Sciatic nerve (tissue), 2 donors: ENCODE data around the gene BNIPL. TPM values are rescaled to one million over a fixed set of nuclear protein-coding genes. Genes with fewer than 3 reads are reported as not detected.

Experiments
- ATAC-seq: fragments of 200-7000 bp; cut with Tn5 transposase; one replicate; pipeline ENCODE4 v1.9.1; 2020; ENCODE audit warnings: mild to moderate bottlenecking, moderate library complexity
- DNase-seq: peaks from one replicate; pipeline ENCODE4 v3.0.0-alpha.2; 2020; ENCODE audit warnings: low spot score
- intact Hi-C: fragments of 100-400 bp; cut with DNase I; formaldehyde crosslinking; loops from one replicate; pipeline ENCODE4 v1.14.2; 2022
- total RNA-seq: library from RNA; stranded (reverse); fragmentation: NEBNext Ultra II Directional; extraction: Animal tissue kit (Norgen Biotek cat#: 25700); gene quantifications from one replicate; pipeline ENCODE4 v1.2.1, GENCODE V29; 2021
- donor health status: DM: no; HTN: no; CAD: no.
- donor health status: DM: no; HTN: no; CAD: no.

BNIPL gene
- 0.22 TPM for total RNA-seq

- intact Hi-C loops, result no loop called here
- no peak for ATAC-seq
- no peak for DNase-seq
These were observed at the start of gene BNIPL for GRCh38 chr1:151036356-151036755. TSS of gene BNIPL (plus strand) at chr1:151036586. CDS start at chr1:151036726, 140 bp downstream.

- intact Hi-C loops, result no loop called here
- DNase-seq (no peak), ATAC-seq (no peak)
These were observed 48.5 kb upstream of the BNIPL start for GRCh38 chr1:150987924-150988323.

- no peak for ATAC-seq
- intact Hi-C loops, result no loop called here
- no peak for DNase-seq
These were observed 43.8 kb upstream of the BNIPL start for GRCh38 chr1:150992626-150993025.

DNA sequence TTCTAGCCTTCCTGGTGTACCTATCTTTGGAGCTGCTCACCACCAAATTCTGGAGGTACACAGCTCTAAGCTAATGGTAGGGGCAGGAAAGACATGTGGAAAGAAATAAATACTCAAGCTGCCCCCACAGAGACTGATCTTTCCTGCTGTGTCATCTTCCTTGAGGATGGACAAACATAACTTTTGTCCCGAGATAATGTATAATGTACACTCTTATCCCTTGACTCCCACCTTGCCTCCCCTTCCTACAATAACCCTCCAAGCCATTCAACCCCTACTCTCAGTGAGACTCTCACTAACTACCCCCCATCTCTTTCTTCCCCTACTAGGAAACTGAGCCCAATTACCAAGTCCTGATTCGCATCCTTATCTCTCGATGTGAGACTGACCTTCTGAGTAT is 42.1 kb upstream of the BNIPL start:
- intact Hi-C loops, result no loop called here
- ATAC-seq (no peak), DNase-seq (no peak)

- peak; percentile 46 for ATAC-seq
- intact Hi-C loops, result no loop called here
- no peak for DNase-seq
These were observed 40.9 kb upstream of the BNIPL start for GRCh38 chr1:150995460-150995859.

DNA sequence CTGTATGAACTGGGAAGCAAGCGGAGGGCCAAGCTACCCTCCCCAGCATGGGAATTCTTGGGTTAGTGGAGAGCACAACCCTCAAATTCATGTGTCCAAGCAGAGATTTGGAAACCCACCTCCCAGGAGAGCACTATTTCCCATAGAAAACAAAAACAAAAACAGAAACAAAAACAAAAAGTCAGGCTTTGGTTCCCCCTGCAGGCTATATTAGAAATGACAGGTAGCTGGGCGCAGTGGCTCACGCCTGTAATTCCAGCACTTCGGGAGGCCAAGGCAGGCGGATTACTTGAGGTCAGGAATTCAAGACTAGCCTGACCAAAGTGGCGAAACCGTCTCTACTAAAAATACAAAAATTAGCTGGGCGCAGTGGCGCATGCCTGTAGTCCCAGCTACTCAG is 40.5 kb upstream of the BNIPL start:
- ATAC-seq (peak; percentile 78), DNase-seq (no peak)
- intact Hi-C loops, result no loop called here

DNA sequence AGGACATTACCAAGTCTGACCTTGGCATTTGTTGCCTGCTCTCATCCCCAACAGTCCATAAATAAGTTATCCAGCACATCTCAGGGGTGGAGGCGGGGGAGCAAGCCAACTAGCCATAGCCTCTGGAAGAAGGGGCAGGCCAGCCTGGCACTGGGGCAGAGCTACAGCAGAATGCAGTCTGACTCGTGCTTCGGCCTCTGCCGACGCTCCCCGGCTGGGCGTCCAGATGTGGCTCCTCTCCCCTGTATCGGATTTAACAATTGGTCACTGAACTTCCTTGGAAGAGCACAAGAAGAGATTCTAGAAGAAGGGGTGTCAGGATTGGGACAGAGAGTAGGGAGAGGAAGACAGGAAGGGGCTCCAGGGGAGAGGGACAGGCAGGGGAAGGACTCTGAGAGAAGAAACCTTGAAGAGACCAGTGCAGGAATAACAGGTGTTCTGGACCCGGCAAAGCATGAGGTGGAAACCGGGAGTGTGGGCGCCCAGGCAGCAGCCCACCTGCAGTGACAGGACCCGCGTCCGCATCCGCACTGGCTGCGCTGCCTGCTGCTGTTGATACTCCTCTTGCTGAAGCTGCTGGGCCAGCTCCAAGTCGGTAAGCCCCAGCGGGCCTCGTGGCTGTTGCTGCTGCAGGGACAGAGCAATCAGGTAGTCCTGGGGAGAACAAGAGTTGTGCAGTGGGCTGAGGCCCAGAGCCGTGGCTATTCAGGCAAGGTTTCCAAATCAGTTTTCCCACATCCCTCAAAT is 39.1 kb upstream of the BNIPL start:
- intact Hi-C loops, result no loop called here
- DNase-seq (no peak), ATAC-seq (no peak)

GRCh38 chr1:150997949-150998348 is 38.4 kb upstream of the BNIPL start:
- intact Hi-C loops, result no loop called here
- no peak for DNase-seq
- no peak for ATAC-seq

GRCh38 chr1:150999051-150999674 is 37.2 kb upstream of the BNIPL start:
- ATAC-seq (no peak), DNase-seq (no peak)
- intact Hi-C loops, result no loop called here

DNA sequence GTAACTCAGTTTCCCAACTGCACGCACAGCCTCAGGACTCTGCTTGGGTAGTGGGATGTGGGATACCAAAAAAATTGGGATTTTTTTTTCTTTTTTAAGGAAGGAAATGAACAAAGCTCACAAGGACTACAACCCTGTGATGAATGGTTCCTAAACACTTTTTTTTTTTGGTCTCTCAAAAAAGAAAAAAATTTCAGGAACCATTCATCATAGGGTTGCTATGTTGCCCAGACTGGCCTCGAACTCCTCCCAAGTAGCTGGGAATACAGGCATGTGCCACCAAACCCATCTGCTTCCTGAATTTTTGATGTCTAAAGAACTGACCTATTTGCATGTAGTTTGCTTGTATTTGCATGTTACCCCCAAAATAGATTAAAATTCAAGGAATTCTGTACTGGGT is 36.5 kb upstream of the BNIPL start:
- ATAC-seq, result no peak
- intact Hi-C loops, result no loop called here

DNA sequence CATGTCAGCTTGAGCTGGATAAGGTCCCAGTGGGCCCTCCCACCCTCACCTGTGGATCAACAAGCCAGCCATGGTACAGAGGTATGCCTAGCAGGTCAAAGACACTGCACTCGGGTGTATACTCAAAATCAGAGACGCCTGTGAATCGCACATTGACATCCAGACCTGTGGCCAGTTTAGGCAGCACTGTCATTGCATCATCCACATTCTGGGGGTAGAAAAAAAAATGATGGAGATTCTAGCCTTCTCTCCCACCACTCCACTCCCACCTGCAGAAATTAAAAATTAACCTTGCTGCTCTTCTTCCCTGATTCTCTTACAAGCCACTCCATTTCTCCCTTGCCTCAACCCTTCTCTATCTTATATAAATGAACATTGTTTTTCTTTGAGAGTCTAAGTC is 36.0 kb upstream of the BNIPL start:
- ATAC-seq, result no peak
- intact Hi-C loops, result no loop called here

More for the DNA sequence above, 36.5 kb upstream of the BNIPL start:
- DNase-seq, result no peak

GRCh38 chr1:151001602-151002001 is 34.8 kb upstream of the BNIPL start:
- DNase-seq (no peak), ATAC-seq (no peak)
- intact Hi-C loops, result no loop called here

More for the DNA sequence above, 36.0 kb upstream of the BNIPL start:
- DNase-seq, result no peak

GRCh38 chr1:151002051-151002450 is 34.3 kb upstream of the BNIPL start:
- no peak for ATAC-seq
- no peak for DNase-seq
- intact Hi-C loops, result no loop called here

DNA sequence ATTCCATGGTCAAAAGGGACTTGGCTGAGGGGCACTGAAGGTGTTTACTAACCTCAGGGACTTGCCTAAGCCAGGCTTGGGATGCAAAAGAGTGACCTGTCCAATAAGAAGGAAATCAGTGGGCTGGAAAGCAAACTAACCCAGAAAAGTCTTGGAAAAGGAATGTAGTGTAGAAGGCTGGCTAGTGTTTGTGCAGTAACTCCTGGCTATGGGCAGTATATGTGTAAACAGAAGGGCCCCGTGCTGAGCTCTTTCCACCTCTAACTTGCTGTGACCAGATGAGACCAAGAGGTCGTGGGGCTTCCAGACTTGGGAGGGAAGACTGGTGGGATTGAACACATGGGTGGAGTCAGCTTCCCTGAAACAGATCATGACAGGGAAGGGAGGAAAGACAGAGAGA is 33.8 kb upstream of the BNIPL start:
- DNase-seq, result no peak
- intact Hi-C loops, result loop anchor here (1.0 kb wide), 1 partner anchor 45 kb away; no protein-coding TSS in a partner anchor
- no peak for ATAC-seq

GRCh38 chr1:151003180-151003579 is 33.2 kb upstream of the BNIPL start:
- ATAC-seq, result no peak
- DNase-seq, result no peak
- intact Hi-C loops, result loop anchor here (1.0 kb wide), 1 partner anchor 46 kb away; no protein-coding TSS in a partner anchor

- intact Hi-C loops, result no loop called here
- no peak for DNase-seq
- no peak for ATAC-seq
These were observed 30.6 kb upstream of the BNIPL start for GRCh38 chr1:151005729-151006319.

DNA sequence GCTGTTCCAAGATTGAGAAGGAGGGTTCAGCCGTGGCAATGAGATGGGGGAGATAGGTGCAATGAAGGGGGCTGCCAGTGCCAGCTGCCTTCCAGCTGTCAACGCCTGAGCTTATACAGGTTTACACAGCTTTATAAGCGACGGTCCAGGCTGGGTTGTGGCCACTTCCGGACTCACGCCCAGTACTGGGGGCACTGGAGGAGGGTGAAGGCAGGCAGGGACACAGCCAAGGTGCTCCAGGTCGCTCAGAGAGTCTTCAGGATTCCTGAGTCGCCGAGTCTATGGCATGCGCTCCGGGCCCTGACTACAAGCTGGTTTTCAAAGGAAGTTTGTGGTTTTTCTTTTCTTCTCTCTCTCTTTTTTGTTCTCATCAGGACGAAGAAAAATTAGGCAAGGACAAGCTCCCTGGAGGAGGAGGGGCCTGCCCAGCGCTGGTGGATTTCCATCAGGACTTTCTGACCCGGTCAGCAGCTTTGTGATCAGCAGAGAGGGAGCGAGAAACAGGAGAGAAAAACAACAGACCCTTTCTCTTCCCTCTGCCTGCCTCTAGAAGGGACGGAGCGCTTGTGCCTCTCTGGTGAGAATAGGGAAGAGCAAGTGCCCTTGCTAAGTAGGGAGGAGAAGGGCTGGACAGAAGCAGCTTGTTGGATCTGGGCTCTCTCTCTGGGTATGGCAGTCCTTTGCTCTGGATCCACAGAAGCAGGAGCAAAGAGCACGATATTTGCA is 29.9 kb upstream of the BNIPL start, which contains the start of gene MINDY1:
Gene MINDY1 (minus strand): TSS at position 576 of the 726 bp plus-strand sequence. CDS start 4,285 bp downstream, outside the sequence.
- intact Hi-C loops, result no loop called here
- peak; percentile 82 for DNase-seq
- ATAC-seq, result peak; percentile 85

- ATAC-seq, result peak; percentile 1
- intact Hi-C loops, result no loop called here
These were observed 28.5 kb upstream of the BNIPL start for GRCh38 chr1:151007853-151008243.

More at GRCh38 chr1:151007853-151008243, 28.5 kb upstream of the BNIPL start:
- DNase-seq, result no peak
